EL (cell line): ENCODE results near the gene ABCC10.
A peak's percentile ranks its signal among the peaks of the same experiment; 100 is the strongest.
"Not testable (repeated sequence)": the region's sequence is repeated elsewhere in the genome, so short reads cannot be mapped to it uniquely, and the experiment has no call there.

Experiments
- DNase-seq: peaks from one replicate; pipeline ENCODE4 v3.0.0-alpha.2; 2016

The ABCC10 gene, protein sequence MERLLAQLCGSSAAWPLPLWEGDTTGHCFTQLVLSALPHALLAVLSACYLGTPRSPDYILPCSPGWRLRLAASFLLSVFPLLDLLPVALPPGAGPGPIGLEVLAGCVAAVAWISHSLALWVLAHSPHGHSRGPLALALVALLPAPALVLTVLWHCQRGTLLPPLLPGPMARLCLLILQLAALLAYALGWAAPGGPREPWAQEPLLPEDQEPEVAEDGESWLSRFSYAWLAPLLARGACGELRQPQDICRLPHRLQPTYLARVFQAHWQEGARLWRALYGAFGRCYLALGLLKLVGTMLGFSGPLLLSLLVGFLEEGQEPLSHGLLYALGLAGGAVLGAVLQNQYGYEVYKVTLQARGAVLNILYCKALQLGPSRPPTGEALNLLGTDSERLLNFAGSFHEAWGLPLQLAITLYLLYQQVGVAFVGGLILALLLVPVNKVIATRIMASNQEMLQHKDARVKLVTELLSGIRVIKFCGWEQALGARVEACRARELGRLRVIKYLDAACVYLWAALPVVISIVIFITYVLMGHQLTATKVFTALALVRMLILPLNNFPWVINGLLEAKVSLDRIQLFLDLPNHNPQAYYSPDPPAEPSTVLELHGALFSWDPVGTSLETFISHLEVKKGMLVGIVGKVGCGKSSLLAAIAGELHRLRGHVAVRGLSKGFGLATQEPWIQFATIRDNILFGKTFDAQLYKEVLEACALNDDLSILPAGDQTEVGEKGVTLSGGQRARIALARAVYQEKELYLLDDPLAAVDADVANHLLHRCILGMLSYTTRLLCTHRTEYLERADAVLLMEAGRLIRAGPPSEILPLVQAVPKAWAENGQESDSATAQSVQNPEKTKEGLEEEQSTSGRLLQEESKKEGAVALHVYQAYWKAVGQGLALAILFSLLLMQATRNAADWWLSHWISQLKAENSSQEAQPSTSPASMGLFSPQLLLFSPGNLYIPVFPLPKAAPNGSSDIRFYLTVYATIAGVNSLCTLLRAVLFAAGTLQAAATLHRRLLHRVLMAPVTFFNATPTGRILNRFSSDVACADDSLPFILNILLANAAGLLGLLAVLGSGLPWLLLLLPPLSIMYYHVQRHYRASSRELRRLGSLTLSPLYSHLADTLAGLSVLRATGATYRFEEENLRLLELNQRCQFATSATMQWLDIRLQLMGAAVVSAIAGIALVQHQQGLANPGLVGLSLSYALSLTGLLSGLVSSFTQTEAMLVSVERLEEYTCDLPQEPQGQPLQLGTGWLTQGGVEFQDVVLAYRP (N-terminal part only)

DNA sequence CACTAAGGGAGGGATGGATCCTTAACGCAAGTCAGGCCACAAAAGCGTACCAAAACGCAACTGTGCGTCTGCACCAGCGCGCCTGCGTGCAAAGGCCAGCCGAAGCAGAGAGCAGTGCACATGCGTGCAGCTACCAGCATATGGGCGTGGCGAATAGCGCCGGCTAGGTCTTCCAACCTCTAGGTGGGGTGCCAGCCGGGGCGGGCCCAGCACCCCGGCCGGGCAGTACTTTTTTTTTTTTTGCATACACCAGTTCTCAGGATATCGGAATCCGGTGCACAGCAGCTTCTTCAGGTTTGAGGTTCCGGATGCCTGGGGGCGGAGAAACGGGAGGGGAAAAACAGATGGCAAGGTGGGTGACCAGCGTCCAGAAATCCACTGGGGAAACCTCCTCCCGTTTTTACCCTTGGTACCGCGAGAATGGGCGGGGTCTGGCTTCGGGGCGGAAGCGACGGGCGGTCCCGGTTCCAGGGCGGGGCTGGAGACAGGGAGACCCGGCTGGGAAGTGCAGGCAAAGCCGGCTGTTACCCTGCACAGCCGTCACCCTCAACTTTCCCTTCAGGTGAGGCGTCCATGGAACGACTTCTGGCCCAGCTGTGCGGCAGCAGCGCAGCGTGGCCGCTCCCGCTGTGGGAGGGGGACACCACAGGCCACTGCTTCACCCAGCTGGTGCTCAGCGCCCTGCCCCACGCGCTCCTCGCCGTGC, at the start of gene ABCC10:
Gene ABCC10 (plus strand): TSS at position 136 of the 706 bp plus-strand sequence. CDS start 438 bp downstream, at position 574.
- peak; percentile 96 for DNase-seq

DNA sequence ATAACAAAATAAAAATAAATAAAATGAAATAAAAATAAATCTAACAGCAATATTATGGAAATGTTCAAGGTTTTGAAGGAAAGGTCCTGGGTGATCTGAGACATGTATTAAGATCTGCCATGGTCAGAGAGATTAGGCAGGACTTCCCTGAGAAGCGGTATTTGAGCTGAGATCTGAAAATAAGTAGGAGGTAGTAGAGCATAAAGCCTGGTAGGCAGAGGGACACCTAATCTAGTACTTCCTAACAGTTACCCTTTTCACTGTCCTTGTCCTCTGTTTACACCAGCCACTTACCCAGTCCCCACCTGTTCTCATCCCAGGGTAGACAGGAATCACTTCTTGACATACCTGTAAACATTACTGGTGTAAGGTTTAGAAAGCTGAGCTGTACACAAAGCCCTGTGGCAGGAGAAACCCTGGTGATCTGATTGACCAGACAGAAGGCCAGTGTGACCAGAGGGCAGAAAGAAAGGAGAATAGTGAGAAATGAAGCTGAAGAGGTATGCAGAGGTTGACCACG, 49.6 kb upstream of the ABCC10 start:
- DNase-seq = no peak

DNA sequence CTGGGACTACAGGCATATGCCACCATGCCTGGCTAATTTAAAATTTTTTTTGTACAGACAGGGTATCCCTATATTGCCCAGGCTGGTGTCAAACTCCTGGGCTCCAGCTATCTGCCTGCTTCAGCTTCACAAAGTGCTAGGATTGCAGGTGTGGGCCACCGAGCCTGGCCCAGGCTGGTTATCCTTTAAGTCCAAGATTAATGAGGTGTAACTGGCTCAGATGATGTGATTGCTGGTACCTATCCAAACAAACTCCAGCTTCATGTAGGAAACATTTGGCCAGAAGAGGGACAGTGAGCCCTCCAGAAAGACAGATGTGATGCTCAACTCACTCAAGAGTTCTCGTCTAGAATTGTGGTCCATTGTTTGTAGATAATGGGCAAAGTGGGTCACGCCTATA, 48.7 kb upstream of the ABCC10 start:
- DNase-seq = no peak

DNA sequence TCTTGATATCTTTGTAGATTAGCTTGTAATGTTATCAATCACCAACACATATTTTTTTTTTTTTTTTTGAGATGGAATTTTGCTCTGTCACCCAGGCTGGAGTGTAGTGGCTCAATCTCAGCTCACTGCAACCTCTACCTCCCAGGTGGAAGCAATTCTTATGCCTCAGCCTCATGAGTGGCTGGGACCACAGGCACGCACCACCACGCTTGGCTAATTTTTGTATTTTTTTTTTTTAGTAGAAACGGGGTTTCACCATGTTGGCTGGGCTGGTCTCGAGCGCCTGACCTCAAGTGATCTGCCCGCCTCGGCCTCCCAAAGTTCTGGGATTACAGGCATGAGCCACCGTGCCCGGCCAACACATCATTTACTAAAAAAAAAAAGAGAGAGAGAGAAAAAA, 46.5 kb upstream of the ABCC10 start:
- DNase-seq = not testable (repeated sequence)

DNA sequence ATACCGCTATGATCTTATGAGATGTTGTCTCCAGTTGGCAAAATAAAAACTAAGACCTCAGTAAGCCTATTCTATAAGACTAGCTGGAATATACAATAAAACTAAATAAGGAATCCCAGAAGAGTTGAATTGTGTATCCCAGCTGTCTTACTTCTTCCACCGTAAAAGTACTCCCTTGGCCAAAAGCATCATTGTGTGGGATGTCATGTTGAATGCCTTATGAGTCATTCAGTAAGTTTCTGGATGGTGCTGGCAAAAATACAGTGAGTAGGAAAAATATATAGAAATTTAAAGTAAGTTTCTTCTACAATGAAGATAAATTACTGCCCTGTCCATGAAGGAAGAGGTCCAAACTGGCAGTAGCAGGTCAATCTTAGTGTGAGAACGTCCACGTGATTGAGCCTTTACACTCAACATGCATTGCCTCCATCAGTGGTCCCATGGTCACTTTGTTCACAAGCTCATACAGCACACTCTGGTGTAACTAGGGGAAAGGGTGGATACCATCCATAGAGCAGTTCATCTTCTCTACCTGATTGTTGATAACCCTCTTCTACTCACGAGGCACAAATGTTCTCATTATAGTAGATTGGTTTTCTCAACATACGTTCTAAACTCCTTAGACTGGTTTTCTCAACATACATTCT, 44.2 kb upstream of the ABCC10 start:
- peak; percentile 55 for DNase-seq

DNA sequence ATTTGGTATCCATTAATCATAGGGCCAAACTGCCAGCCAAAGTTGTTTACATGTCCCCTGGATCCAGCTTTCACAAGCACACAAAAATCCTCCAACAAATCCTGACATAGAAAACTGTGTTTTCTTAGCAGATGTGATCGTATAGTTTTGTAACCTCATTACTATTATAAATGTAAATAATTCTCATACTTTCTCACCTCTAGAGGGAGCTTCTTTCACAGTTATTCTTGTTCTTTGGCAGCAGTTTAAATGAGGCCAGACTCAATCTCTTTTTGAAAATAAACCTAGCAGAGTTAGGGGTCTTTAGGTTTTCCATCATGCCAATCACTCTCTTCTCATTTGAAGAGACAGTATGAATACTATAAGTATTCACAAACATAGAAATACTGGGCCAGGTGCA, 40.8 kb upstream of the ABCC10 start:
- DNase-seq = no peak

DNA sequence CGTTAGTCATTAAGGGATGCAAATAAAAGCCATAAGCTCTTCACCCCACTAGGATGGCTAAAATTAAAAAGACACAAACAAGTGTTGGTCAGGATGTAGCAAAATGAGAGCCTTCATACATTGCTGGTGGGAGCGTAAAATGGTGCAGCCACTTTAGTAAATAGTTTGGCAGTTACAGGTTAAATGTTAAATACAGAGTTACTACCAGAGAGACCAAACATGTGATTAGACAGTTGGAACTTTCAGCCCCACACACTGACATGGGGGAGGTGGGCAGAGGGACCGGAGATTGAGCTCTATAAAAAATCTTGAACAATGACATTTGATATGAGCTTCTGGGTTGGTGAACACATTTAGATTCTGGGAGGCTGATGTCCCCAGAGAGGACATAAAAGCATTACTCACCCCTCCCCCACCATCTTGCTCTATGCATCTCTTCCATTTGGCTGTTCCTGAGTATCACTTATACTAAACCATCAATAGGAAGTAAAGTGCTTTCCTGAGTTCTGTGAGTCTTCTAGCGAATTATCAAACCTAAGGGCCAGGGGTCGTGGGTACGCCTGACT, 37.5 kb upstream of the ABCC10 start:
- no peak for DNase-seq

DNA sequence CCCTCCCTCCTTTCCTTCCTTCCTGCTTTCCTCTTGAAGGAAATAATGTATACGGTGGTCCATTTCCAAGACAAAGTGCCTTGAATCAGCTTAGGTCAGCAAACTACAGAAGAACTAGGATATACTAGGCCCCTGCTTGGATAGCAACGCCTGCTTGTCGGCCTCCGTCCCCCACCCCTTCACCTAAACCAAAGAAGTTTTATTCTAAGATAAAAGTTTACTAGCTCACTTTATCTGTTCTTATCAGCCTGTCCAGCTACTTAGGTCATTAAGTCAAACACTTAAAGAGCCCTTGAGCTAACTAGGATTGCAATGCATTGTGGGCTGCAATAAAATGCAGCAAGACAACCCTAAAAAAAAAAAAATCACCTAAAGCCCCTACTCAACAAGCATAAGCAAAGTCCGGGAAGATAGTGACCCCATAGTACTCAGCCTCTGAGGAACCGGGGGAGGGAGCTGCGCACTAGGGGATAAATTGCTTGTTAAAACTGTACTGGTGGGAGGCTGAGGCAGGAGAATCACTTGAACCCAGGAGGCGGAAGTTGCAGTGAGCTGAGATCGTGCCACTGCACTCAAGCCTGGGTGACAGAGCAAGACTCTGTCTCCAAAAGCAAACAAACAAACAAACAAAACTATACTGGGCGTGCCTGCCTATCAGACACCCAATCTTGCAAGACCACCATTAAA, 36.4 kb upstream of the ABCC10 start:
- DNase-seq = not testable (repeated sequence)

DNA sequence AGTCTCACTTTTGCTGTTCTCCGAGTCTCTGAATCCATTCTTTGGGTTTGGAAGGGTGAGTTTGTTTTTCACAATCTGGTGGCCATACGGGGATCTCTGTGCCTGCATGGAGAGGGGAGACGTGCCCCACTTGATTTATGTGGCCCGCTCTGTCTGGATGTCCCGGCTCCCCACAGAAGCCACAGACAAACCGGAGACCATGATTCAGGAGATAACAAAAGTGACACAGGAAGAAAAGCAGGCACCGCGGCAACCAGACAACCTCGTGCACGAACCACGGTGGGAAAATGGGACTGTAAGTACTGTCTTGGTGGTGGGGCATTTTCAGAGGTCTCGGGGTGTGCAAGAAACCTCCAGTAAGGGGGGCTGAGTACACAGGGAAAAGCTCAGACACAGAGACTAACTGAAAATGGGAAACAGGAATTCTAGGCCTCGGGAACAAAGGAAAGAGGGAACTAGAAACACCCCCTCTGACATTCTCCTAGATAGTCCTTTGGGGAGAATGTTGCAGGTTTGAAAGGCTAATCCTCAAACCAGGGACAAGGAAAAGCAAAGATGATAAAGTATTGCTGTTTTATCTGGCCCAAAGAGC, 35.8 kb upstream of the ABCC10 start:
- no peak for DNase-seq

DNA sequence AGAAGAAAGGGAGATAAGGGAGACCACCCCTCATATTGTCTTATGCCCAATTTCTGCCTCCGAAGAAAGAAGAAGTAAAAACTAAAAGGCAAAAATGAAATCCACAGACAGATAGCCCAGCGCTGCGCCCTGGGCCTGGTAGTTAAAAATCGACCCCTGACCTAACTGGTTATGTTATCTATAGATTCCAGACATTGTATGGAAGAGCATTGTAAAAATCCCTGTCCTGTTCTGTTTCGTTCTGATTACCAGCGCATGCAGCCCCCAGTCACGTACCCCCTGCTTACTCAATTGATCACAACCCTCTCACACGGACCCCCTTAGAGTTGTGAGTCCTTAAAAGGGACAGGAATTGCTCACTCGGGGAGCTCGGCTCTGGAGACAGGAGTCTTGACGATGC, 34.2 kb upstream of the ABCC10 start:
- not testable (repeated sequence) for DNase-seq

DNA sequence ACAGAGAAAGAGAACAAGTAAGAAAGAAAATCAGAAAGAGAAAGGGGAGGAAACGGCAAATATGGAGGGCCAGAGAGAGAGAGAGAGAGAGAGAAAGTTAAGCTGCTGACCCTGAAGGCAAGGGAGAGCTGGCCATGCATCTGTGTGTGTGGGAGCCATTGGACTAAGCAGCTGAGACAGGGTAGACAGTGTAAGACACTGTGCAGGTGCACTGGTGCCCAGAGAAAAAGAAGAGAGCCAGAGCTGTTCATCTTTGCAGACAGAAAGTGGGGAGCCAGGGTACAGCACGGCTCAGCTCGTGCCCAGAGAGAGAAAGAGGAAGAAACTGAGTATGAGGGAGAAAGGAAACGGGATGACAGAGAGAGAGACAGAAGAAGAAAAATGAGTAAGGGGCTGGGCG, 33.7 kb upstream of the ABCC10 start:
- DNase-seq = no peak

DNA sequence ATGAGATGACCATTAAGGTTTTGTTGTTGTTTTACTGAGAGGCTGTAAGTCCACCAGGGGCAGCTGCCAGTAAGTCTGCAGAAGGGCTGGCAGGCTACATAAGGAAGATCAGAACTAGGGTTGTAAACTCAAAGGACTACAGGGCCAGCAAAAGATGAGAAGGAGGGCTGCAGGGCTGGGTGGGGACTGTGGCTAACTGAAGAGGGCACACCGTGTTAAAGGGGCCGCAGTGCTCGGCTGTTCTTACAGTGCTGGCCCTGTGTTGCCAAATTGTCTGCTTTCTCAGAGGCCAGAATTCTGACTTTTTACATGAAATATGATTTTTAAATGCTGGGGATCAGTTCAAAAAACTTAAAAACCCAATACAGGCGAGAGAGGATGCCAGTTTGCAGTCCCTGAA, 32.4 kb upstream of the ABCC10 start:
- DNase-seq = no peak

DNA sequence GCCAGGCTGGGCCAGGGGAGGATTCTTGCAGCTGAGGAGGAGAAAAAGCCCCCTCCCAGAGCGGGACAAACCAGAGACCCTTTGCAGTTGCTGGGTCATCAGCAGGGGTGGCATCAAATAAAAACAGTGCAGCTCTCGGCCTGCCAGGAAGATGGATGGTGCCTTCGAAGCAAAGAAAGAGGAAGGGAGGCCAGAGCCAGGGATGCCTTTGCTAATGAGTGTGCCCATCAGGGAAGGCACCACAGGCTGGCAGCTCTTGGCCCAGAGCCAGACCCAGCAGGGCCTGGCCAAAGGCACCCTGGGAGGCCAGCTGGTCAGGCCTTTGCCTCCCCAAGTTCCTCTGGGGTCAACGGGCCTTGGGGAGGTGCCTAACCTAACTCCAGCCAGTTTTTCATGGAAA, 31.6 kb upstream of the ABCC10 start:
- no peak for DNase-seq

DNA sequence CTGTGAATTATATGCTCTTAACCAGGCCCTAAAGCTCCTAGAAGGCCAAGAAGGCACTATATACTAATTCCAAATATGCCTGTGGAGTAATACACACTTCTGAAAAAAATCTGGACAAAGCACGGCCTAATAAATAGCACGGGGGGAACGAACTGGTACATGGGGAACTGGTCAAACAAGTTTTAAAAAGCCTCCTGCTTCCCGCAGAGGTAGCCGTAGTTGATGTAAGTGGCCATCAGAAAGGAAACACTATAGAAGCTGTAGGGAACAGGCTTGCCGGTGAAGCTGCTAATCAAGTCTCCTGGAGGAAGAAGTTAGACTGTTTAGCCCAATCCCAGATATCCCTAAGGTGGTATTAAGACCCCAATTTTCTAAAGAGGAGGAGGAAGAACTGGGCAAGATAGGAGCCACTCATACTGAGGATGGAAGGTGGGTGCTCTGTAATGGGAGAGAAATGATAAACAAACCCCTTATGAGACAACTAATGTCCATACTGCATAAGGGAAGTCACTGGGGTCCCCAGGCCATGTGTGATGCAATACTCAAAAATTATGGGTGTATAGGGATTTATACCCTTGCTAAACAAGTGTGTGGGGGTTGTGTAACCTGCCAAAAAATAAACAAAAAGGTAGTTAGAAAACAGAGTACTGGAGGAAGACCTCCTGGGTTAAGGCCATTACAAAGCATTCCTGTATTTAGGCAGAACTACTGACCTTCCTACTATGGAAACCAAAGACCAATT, 30.8 kb upstream of the ABCC10 start:
- no peak for DNase-seq

DNA sequence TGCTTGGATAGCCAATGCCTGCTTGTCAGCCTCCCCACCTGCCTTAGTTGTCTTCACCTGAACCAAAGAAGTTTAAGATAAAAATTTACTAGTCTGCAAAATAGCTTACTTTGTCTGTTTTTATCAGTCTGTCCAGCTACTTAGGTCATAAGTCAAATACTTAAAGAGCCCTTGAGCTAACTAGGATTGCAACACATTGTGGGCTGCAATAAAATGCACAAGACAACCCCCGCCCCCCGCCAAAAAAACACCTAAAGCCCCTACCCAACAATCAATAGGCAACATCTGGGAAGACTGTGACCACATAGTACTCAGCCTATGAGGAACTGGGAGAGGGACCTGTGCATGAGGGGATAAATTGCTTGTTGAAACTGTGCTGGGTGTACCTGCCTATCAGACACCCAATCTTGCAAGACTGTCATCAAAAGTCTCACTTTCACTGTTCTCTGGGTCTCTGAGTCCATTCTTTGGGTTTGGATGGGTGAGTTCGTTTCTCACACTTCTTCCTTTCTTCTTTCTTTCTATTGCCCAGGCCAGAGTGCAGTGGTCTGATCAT, 27.3 kb upstream of the ABCC10 start:
- DNase-seq = no peak

DNA sequence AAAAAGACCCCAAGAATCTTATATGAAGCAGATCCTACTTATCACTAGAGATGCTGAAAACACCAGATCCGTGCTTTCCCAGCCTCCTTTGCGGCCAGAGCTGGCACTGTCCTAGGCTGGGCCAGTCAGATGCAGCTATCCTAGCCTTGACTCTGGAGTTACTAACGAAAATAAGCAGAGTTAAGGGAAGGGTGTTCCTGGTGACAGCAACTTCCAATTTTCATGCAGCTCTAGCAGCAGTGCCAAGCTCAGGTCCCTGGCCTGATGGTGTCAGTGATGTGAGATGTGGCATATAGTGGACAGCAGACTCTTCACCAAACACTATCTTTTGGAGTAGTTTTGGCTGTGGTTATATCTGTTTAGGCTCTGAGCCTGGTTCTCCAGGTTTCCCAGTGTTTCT, 25.6 kb upstream of the ABCC10 start:
- no peak for DNase-seq

DNA sequence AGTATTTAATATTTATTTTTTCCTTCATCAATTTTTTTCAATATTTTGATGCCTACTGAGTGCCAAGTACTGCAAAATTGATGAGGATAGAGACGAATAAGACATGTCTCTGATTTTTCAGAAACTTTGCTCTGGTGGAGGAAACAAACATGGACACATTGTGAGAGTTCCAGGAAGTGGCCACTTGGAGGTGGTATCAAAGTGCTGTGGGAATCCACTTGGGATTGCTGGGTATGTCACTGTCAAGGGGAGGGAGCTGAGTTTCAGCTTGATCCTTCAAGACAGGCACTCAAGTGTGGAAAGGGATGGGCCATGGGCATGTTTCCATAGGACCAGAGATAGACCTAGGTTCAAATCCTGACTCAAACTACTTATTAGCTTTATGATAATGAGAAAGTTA, 24.5 kb upstream of the ABCC10 start:
- peak; percentile 6 for DNase-seq

DNA sequence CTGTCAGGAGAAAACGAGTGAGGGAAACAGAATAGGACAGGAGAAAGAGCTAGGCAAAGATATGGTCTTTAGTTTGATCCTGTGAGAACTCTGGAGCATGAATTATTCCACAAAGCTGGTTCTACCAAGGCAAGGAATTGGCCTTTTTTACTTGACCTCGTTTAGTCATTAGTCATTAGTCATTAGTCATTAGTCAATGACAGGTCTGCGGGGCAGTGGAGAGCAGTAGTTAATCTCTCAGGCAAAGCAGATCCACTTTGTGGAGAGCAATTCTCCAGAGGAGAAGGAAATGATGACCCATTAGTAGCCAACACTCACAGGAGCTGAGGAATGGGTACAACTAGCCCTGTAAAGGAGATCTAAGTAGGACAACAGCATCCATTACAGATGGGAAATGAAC, 22.0 kb upstream of the ABCC10 start:
- DNase-seq = peak; percentile 49

DNA sequence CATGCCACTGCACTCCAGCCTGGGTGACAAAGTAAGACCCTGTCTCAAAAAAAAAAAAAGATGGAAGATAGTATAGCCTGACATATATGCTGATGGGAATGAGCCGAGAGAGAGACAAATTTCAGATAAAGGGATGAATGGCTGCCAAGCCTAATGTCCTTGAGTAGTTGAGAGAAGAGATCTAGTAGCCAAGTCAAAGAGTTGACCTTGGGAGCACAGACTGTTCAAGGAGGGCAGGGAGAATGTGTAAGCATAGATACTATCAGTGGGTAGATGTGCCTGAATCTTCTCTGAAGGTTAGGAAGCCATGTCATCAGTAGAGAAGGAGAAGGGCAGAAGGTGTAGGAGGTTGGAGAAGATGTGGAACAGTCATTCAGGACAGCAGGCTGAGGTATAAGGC, 20.0 kb upstream of the ABCC10 start:
- no peak for DNase-seq
